IMR-90 (cell line): Measurements from ENCODE around the gene PLA2G4E. TPM values are rescaled to one million over a fixed set of nuclear protein-coding genes. Genes with fewer than 3 reads are reported as not detected.

Experiments
- polyA plus RNA-seq, 3 experiments: library from polyadenylated mRNA; depleted of rRNA; stranded (reverse); fragments of >200 nt; gene quantifications; 2 replicates each; pipeline ENCODE4 v1.2.3, GENCODE V29; 2012; ENCODE audit warnings: low replicate concordance in 1 of 3
- total RNA-seq: library from RNA; depleted of rRNA; stranded (reverse); fragments of >200 nt; gene quantifications from 2 replicates; pipeline ENCODE4 v1.2.3, GENCODE V29; 2012; rRNA removed

PLA2G4E gene
- total and polyA plus RNA-seq, 2 of the 4 experiments (the other 2 are of a cell fraction): not detected

Other genes starting within 250 kb of the PLA2G4E start
- 10.3 and 12.5 TPM in 2 replicates for gene MAPKBP1, start 246.6 kb downstream of the PLA2G4E start, total RNA-seq
- 14.7 and 15.3 TPM in 2 replicates for gene MAPKBP1, start 246.6 kb downstream of the PLA2G4E start, polyA plus RNA-seq (2012; rRNA removed)
- 3.6 and 5.0 TPM in 2 replicates for gene JMJD7, start 192.9 kb downstream of the PLA2G4E start, total RNA-seq
- 6.3 and 8.1 TPM in 2 replicates for gene JMJD7, start 192.9 kb downstream of the PLA2G4E start, polyA plus RNA-seq (2012; rRNA removed)
- under 0.01 and 0.18 TPM in 2 replicates for gene PLA2G4B, start 182.2 kb downstream of the PLA2G4E start, total RNA-seq
- gene PLA2G4B, start 182.2 kb downstream of the PLA2G4E start, polyA plus RNA-seq (2012; rRNA removed): 3.1 and 5.8 TPM in 2 replicates
- under 0.01 TPM in 2 replicates for gene SPTBN5, start 127.0 kb downstream of the PLA2G4E start, total RNA-seq
- gene SPTBN5, start 127.0 kb downstream of the PLA2G4E start, polyA plus RNA-seq (2012; rRNA removed): 0.37 and 0.38 TPM in 2 replicates
- 26.4 and 29.0 TPM in 2 replicates for gene EHD4, start 48.5 kb downstream of the PLA2G4E start, total RNA-seq
- gene EHD4, start 48.5 kb downstream of the PLA2G4E start, polyA plus RNA-seq (2012; rRNA removed): 21.0 and 21.1 TPM in 2 replicates
- gene PLA2G4D, start 73.5 kb upstream of the PLA2G4E start, total RNA-seq: not detected in 2 replicates
- not detected in 2 replicates for gene PLA2G4D, start 73.5 kb upstream of the PLA2G4E start, polyA plus RNA-seq (2012; rRNA removed)
- not detected in 2 replicates for gene PLA2G4F, start 135.6 kb upstream of the PLA2G4E start, total RNA-seq
- not detected in 2 replicates for gene PLA2G4F, start 135.6 kb upstream of the PLA2G4E start, polyA plus RNA-seq (2012; rRNA removed)
- 52.2 and 56.9 TPM in 2 replicates for gene VPS39, start 187.3 kb upstream of the PLA2G4E start, total RNA-seq
- 45.8 and 49.7 TPM in 2 replicates for gene VPS39, start 187.3 kb upstream of the PLA2G4E start, polyA plus RNA-seq (2012; rRNA removed)